Right lobe of liver (tissue), 4 donors: Measurements from ENCODE around the gene SFTPA1.

Experiments used
- CTCF ChIP-seq, 4 donors: fragments of 200-600 bp in 3 of 4; fragments of 450-650 bp in 1 of 4; IDR thresholded peaks; one replicate each; pipeline versions ENCODE4 v1.5.1 to v1.8.0; 2016 to 2022; ENCODE audit warnings: antibody characterized with exemption in 4 of 4, mild to moderate bottlenecking in 2 of 4
- POLR2A ChIP-seq: fragments of 450-650 bp; IDR thresholded peaks from one replicate; pipeline ENCODE4 v1.6.1; 2017; ENCODE audit warnings: antibody characterized with exemption, mild to moderate bottlenecking
- donor health status: DM: no; HTN: no; CAD: no.
- donor health status: DM: no; HTN: no; CAD: no.
- donor health status: DM: no; HTN: yes; CAD: no.

DNA sequence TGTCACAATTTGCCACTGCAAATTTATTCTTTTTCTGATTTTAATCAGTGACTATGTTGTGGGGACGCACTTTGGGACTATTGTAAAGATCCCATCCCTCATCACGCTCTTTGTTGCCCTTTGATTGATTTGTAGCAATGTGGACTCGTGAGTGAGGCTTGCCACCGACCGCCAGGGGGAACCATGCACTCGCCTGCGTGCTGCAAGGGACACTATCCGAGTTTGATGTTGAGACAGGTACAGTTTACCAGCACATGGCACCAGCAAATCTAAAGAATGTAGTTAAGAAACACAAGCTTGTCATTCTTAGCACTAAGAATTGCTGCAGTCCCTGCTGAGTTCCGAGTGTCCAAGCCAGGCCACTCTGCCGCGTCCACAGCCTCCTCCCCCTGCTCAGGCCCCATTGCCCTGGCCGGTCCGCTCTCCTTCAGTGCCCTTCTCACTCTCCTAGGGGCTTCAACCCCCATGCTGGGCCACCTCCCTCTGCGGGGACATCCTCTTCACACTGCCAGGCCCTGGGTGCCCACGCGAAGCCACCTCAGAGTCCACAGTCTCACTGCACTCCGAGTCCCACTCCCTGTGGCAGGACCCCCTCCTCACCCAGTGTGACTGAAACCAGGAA lies 48.5 kb upstream of the SFTPA1 start:
- TF ChIP-seq POLR2A (no peak), CTCF (IDR thresholded peaks at IDR 0.05) (peak; percentile 75 to 92 (median 91))
